ENCODE results near the gene ROBO4.

Gene ROBO4

DNA sequence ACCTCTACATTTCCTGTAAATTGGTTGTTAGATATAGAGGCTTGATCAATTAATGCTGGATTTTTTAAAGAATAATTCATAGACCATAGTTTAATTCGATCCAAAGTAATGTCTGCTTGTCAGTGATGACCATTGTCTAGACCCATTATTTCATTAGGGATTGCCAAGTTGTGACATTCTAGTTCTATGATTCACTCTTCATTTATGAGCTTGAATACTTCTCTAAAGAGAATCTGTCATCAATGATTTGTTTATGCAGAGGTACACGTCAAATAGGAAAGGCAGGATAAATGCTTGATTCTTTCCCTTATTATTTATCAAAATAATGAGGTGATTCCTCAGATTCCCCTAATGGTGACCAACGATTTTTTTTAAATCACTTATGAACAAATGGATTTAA, 56.5 kb downstream of the ROBO4 start:
- TF ChIP-seq, protein P1, sequence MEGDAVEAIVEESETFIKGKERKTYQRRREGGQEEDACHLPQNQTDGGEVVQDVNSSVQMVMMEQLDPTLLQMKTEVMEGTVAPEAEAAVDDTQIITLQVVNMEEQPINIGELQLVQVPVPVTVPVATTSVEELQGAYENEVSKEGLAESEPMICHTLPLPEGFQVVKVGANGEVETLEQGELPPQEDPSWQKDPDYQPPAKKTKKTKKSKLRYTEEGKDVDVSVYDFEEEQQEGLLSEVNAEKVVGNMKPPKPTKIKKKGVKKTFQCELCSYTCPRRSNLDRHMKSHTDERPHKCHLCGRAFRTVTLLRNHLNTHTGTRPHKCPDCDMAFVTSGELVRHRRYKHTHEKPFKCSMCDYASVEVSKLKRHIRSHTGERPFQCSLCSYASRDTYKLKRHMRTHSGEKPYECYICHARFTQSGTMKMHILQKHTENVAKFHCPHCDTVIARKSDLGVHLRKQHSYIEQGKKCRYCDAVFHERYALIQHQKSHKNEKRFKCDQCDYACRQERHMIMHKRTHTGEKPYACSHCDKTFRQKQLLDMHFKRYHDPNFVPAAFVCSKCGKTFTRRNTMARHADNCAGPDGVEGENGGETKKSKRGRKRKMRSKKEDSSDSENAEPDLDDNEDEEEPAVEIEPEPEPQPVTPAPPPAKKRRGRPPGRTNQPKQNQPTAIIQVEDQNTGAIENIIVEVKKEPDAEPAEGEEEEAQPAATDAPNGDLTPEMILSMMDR (IDR thresholded peaks at IDR 0.05; ENCODE audit: low read depth, low read length), result no peak
- DNase-seq (ENCODE audit: extremely low read depth, low read depth), result no peak

DNA sequence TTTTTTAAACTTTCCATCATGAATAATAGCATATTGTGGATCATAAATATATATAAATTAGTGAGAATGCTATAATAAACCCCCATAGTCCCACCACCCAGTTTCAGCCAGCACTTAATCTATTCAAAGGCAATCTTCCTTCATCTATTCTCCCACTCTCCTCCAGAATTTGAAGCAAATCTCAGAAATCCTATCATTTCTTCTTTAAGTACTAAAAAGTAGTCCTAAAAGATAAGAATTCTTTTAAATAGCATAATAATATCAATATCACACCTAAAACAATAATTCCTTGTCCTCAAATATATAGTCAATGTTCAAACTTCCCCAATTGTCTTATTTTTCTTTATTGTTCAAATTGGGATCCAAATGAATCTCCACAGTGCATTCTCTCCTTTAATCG, 57.0 kb downstream of the ROBO4 start:
- no peak for DNase-seq (ENCODE audit: extremely low read depth, low read depth)

DNA sequence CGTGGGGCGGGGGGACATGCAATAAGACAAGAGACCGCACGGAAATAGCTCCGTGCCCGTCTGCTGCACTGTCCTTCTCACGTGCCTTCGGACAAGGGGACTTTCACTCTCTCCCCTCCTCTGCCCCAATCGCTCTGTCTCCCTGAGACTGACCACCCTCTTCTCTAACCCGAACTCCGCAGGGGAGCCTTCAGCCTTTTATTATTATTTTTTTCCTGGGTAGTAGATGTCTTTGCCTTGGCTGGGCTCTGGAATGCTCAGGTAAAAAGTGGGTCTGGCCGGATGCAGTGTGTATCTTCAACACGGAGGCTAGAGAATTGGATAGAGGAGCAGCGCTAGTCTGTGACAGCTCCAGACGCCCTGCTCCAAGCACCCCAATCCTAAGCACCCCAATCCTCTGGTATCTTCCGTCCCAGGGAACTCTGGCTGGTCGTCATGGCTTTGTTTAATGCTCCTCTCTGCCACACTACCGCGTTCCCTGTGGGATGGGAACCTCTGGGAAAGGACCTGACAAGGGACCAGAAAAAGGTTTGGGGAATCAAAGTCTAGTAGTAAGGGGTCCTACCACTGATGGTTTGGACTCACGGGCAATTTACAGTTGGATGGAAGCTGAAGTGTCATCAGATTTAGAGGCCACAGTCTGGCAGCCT, 57.6 kb downstream of the ROBO4 start:
- TF ChIP-seq, protein P1 (IDR thresholded peaks at IDR 0.05; ENCODE audit: low read depth, low read length), result no peak
- no peak for DNase-seq (ENCODE audit: extremely low read depth, low read depth)

More for the DNA sequence above, 57.0 kb downstream of the ROBO4 start:
- TF ChIP-seq, protein P1 (IDR thresholded peaks at IDR 0.05; ENCODE audit: low read depth, low read length), result no peak

DNA sequence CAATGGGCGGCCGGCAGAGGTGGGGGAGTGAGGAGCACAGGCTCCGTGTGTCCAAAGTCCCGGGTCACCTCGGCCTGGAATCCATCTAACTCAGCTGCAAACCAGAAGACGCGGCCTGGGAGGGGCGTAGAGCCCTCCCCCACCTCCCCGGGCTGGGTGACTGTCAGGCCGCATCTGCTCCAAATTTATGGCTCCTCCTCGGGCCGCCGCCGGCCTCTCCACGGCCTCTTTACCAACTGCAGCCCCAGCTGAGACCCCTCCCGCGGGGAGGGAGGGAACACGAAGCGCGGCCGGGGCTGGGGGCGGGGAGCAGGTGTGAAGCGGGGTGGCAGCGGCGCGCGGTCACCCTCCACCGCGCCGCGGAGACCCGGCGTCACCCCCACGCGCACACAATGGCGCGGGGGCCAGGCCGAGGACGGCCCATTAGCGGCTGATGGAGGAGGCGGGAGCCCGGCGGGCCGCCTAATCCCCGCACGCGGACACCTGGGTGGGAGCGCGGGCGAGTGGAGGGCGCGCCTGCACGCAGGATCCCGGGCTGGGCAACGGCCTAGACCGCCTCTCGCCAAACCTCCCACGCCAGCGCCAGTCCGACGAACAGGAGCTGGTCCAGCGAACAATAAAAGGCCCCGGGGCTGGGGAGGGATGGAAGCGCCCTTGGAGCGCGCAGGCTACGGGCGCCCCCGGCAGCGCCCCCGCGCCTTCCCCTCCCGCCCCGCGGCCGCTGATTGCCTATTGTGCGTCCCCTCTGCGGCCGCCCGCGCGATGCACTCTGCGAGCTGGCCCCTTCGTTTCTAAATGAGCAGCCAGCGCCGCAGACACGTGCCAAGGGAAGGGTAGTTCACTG, 58.3 kb downstream of the ROBO4 start:
- TF ChIP-seq, protein P1 (IDR thresholded peaks at IDR 0.05; ENCODE audit: low read depth, low read length), result no peak

DNA sequence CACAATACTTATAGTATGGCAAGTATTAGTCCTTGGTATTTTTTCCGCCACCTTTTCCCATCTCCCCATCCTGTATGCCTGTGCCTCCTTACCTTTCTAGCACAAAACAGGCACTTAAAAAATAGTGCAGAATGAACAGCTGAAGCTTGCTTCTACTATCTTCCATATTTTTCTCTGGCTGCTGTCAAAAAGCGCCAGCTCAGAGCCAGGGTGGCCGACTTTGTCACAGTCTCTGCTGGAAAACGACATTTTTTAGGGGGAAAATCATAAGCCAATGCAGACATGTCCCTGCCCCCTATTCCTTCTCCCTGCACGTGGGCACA, 58.9 kb downstream of the ROBO4 start:
- TF ChIP-seq, protein P1 (IDR thresholded peaks at IDR 0.05; ENCODE audit: low read depth, low read length), result no peak
- no peak for DNase-seq (ENCODE audit: extremely low read depth, low read depth)

More for the DNA sequence above, 58.3 kb downstream of the ROBO4 start:
- DNase-seq (ENCODE audit: extremely low read depth, low read depth), result no peak

DNA sequence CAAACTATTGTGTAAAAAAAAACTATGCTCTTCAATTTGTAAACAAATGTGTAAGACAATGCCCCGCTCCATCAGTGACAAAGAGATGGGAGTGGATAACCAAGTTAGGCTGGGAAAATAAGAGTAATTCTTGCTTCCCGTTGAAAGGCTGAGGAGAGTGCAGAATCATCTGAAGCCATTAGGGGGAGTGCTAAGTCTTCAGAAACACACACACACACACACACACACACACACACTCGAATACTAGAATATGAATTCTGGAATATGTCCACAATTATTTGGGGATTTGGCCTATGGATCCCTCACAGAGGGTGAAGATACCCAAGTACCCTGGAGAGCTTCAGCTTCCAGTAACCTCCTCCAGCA, 60.2 kb downstream of the ROBO4 start:
- TF ChIP-seq, protein P1 (IDR thresholded peaks at IDR 0.05; ENCODE audit: low read depth, low read length), result peak; percentile 78
- DNase-seq (ENCODE audit: extremely low read depth, low read depth), result peak; percentile 74

DNA sequence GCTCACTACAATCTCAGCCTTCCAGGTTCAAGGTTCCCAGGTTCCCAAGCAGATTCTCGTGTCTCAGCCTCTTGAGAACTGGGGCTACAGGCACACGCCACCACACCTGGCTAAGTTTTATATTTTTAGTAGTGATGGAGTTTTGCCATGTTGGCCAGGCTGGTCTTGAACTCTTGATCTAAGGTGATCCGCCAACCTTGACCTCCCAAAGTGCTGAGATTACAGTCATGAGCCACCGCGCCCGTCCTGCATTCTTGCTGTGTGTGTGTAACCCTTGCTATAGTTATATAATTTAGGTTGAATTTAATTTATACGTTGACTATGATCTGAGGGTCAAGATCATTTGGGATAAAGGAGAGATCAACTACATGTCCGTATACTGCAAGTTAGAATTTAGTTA, 61.7 kb downstream of the ROBO4 start:
- no peak for DNase-seq (ENCODE audit: extremely low read depth, low read depth)
- TF ChIP-seq, protein P1 (IDR thresholded peaks at IDR 0.05; ENCODE audit: low read depth, low read length), result no peak

Data from AG09319 (cell line).